Progenitor cell of endocrine pancreas (in vitro differentiated cells): ENCODE results near the gene HPCAL1. TPM values are rescaled to one million over a fixed set of nuclear protein-coding genes. Genes with fewer than 3 reads are reported as not detected.

Experiments
- DNase-seq: peaks from one replicate; pipeline ENCODE4 v3.0.0; 2021; ENCODE audit warnings: low spot score; ENCODE audit not compliant: unreplicated experiment
- H3K27ac Mint-ChIP-seq: 2 replicates; pipeline ENCODE4 v1.8.0; 2021; ENCODE audit warnings: mild to moderate bottlenecking, moderate library complexity, mixed read lengths
- H3K27me3 Mint-ChIP-seq: 2 replicates; pipeline ENCODE4 v1.8.0; 2021; ENCODE audit warnings: mixed read lengths
- H3K36me3 Mint-ChIP-seq: 2 replicates; pipeline ENCODE4 v1.8.0; 2022; ENCODE audit warnings: mixed read lengths; ENCODE audit not compliant: insufficient read depth
- H3K4me1 Mint-ChIP-seq: 2 replicates; pipeline ENCODE4 v1.8.0; 2021; ENCODE audit warnings: low read depth, mixed read lengths
- H3K4me3 Mint-ChIP-seq: 2 replicates; pipeline ENCODE4 v1.8.0; 2021; ENCODE audit warnings: low read depth, mild to moderate bottlenecking, moderate library complexity, mixed read lengths
- H3K9me3 Mint-ChIP-seq: 2 replicates; pipeline ENCODE4 v1.8.0; 2021; ENCODE audit warnings: low read depth, mixed read lengths
- CTCF ChIP-seq: fragments of 200-600 bp; sonication (generic); IDR thresholded peaks from one replicate; pipeline ENCODE4 v1.5.0; 2021; ENCODE audit warnings: antibody characterized with exemption, mild to moderate bottlenecking; ENCODE audit not compliant: unreplicated experiment
- total RNA-seq: library from RNA; stranded (reverse); gene quantifications from 2 replicates; pipeline ENCODE4 v1.2.1, GENCODE V29; 2021

The HPCAL1 gene
- total RNA-seq, 1 donor from 2014 or later = 16.5 TPM

- Mint-ChIP-seq H3K4me3 (peak overlapping the region; percentile 84), H3K27ac (peak overlapping the region; percentile 91), H3K9me3 (peaks cover 4% of the 10 kb centered on the region), H3K27me3 (peaks cover 41% of the 10 kb centered on the region), H3K36me3 (peaks cover 3% of the 10 kb centered on the region), H3K4me1 (peaks cover 14% of the 10 kb centered on the region)
- DNase-seq = peak; percentile 23
- no peak for TF ChIP-seq CTCF
Measured at GRCh38 chr2:10303181-10303693, 533 bp downstream of the HPCAL1 start.

GRCh38 chr2:10303694-10304378, 1.1 kb downstream of the HPCAL1 start:
- Mint-ChIP-seq H3K9me3 (peaks cover 1% of the 10 kb centered on the region), H3K36me3 (peaks cover under 1% of the 10 kb centered on the region)
- peak; percentile 48 for DNase-seq

GRCh38 chr2:10304458-10305253, 2.0 kb downstream of the HPCAL1 start:
- Mint-ChIP-seq H3K4me3 (peak overlapping the region; percentile 78), H3K27me3 (peaks cover 45% of the 10 kb centered on the region), H3K36me3 (no peaks in the 10 kb centered on the region), H3K4me1 (peaks cover 14% of the 10 kb centered on the region), H3K9me3 (no peaks in the 10 kb centered on the region), H3K27ac (no peak overlapping the region)
- no peak for TF ChIP-seq CTCF
- no peak for DNase-seq

More at GRCh38 chr2:10303694-10304378, 1.1 kb downstream of the HPCAL1 start:
- TF ChIP-seq CTCF = peak; percentile 38
- peaks cover 14% of the 10 kb centered on the region for H3K4me1 Mint-ChIP-seq
- H3K4me3 Mint-ChIP-seq = peak overlapping the region; percentile 84
- no peak overlapping the region for H3K27ac Mint-ChIP-seq
- H3K27me3 Mint-ChIP-seq = peaks cover 45% of the 10 kb centered on the region

- TF ChIP-seq CTCF = no peak
- Mint-ChIP-seq H3K27ac (no peak overlapping the region), H3K4me1 (peaks cover 14% of the 10 kb centered on the region), H3K27me3 (peaks cover 45% of the 10 kb centered on the region), H3K36me3 (no peaks in the 10 kb centered on the region), H3K4me3 (peak overlapping the region; percentile 41), H3K9me3 (no peaks in the 10 kb centered on the region)
- DNase-seq = no peak
Measured at GRCh38 chr2:10305254-10305635, 2.5 kb downstream of the HPCAL1 start.

- no peak for DNase-seq
- Mint-ChIP-seq H3K4me3 (peak overlapping the region; percentile 41), H3K27me3 (peaks cover 45% of the 10 kb centered on the region), H3K36me3 (no peaks in the 10 kb centered on the region), H3K9me3 (no peaks in the 10 kb centered on the region), H3K4me1 (peaks cover 13% of the 10 kb centered on the region), H3K27ac (no peak overlapping the region)
- peak; percentile 31 for TF ChIP-seq CTCF
Measured at GRCh38 chr2:10305715-10306114, 3.0 kb downstream of the HPCAL1 start.
